Activated CD8-positive, alpha-beta T cell treated with anti-CD3 and anti-CD28 coated beads for 36 hours (primary cell): Measurements from ENCODE around the gene LMBRD1. TPM values are rescaled to one million over a fixed set of nuclear protein-coding genes. Genes with fewer than 3 reads are reported as not detected.

Experiments used
- ATAC-seq: fragments of 200-7000 bp; cut with Tn5 transposase; one replicate; pipeline ENCODE4 v1.10.0; 2021; ENCODE audit warnings: mild to moderate bottlenecking, moderate library complexity
- CTCF ChIA-PET: fragments of 350-600 bp; sonication (Branson Sonifier 250); formaldehyde crosslinking; loops from one replicate; lab custom pipeline; 2021; ENCODE audit warnings: antibody characterized with exemption; lab: Charles Lee
- POLR2A ChIA-PET: fragments of 350-600 bp; sonication (Branson Sonifier 250); formaldehyde crosslinking; loops from one replicate; lab custom pipeline; 2021; ENCODE audit warnings: antibody characterized with exemption; lab: Charles Lee
- DNase-seq: peaks from one replicate; pipeline ENCODE4 v3.0.0-alpha.2; 2020
- H3K27ac Mint-ChIP-seq: one replicate; pipeline ENCODE4 v1.8.0; 2021; ENCODE audit warnings: mild to moderate bottlenecking, mixed read lengths
- H3K27me3 Mint-ChIP-seq: one replicate; pipeline ENCODE4 v1.8.0; 2021; ENCODE audit warnings: mixed read lengths
- H3K36me3 Mint-ChIP-seq: one replicate; pipeline ENCODE4 v1.8.0; 2021; ENCODE audit warnings: low read depth, mixed read lengths
- H3K4me1 Mint-ChIP-seq: one replicate; pipeline ENCODE4 v1.8.0; 2021; ENCODE audit warnings: low read depth, mixed read lengths
- H3K4me3 Mint-ChIP-seq: one replicate; pipeline ENCODE4 v1.8.0; 2021; ENCODE audit warnings: mild to moderate bottlenecking, moderate library complexity, mixed read lengths
- H3K9me3 Mint-ChIP-seq: one replicate; pipeline ENCODE4 v1.8.0; 2021; ENCODE audit warnings: mixed read lengths
- intact Hi-C: fragments of 100-400 bp; cut with micrococcal nuclease; formaldehyde crosslinking; loops from one replicate; pipeline ENCODE4 v1.10.0; 2022
- total RNA-seq, 2 experiments: library from RNA; stranded (reverse); gene quantifications; one replicate each; pipeline ENCODE4 v1.2.3, GENCODE V29; 2021
- TF ChIP-seq, protein P1 (sequence below): fragments of 200-600 bp; IDR thresholded peaks from one replicate; pipeline ENCODE4 v1.8.0; 2022; ENCODE audit warnings: antibody characterized with exemption, mild to moderate bottlenecking

LMBRD1 gene
- total RNA-seq, 2 experiments from 2014 or later, result 14.6 to 15.9 TPM

DNA sequence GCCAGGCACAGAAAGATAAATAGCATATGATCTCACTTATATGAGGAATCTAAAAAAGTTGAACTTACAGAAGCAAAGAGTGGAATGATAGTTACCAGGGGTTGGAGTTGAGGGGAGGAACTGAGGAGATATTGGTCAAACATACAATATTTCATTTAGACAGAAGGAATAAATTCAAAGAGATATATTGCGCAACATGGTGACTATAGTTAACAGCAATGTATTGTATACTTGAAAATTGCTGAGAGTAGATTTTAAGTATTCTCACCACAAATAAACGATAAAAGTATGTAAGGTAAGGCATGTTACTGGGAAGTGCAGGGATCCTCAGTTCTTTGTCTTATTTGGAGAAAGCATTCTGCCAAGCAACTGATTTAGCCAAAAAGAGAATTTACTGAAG, 171.9 kb downstream of the LMBRD1 start:
- Mint-ChIP-seq H3K4me3 (no peak overlapping the region), H3K4me1 (no peaks in the 10 kb centered on the region), H3K27me3 (peaks cover 11% of the 10 kb centered on the region), H3K27ac (no peak overlapping the region), H3K36me3 (no peaks in the 10 kb centered on the region), H3K9me3 (no peaks in the 10 kb centered on the region)
- ChIA-PET CTCF (no interaction called here), POLR2A (no interaction called here)
- ATAC-seq (no peak), DNase-seq (no peak)
- TF ChIP-seq, protein P1, sequence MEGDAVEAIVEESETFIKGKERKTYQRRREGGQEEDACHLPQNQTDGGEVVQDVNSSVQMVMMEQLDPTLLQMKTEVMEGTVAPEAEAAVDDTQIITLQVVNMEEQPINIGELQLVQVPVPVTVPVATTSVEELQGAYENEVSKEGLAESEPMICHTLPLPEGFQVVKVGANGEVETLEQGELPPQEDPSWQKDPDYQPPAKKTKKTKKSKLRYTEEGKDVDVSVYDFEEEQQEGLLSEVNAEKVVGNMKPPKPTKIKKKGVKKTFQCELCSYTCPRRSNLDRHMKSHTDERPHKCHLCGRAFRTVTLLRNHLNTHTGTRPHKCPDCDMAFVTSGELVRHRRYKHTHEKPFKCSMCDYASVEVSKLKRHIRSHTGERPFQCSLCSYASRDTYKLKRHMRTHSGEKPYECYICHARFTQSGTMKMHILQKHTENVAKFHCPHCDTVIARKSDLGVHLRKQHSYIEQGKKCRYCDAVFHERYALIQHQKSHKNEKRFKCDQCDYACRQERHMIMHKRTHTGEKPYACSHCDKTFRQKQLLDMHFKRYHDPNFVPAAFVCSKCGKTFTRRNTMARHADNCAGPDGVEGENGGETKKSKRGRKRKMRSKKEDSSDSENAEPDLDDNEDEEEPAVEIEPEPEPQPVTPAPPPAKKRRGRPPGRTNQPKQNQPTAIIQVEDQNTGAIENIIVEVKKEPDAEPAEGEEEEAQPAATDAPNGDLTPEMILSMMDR, result no peak
- intact Hi-C loops, result no loop called here

Other genes starting within 250 kb of the LMBRD1 start
- gene COL19A1, start 69.5 kb upstream of the LMBRD1 start, total RNA-seq, result under 1 TPM in 1 of 2 experiments, not detected in 1; 0.14 TPM